Progenitor cell of endocrine pancreas (in vitro differentiated cells): ENCODE measurements around the gene GRHL1. TPM values are rescaled to one million over a fixed set of nuclear protein-coding genes. Genes with fewer than 3 reads are reported as not detected.
"Not testable (repeated sequence)": the region's sequence is repeated elsewhere in the genome, so short reads cannot be mapped to it uniquely, and the experiment has no call there.

Experiments used
- DNase-seq: peaks from one replicate; pipeline ENCODE4 v3.0.0; 2021; ENCODE audit warnings: low spot score; ENCODE audit not compliant: unreplicated experiment
- H3K27ac Mint-ChIP-seq: 2 replicates; pipeline ENCODE4 v1.8.0; 2021; ENCODE audit warnings: mild to moderate bottlenecking, moderate library complexity, mixed read lengths
- H3K27me3 Mint-ChIP-seq: 2 replicates; pipeline ENCODE4 v1.8.0; 2021; ENCODE audit warnings: mixed read lengths
- H3K36me3 Mint-ChIP-seq: 2 replicates; pipeline ENCODE4 v1.8.0; 2022; ENCODE audit warnings: mixed read lengths; ENCODE audit not compliant: insufficient read depth
- H3K4me1 Mint-ChIP-seq: 2 replicates; pipeline ENCODE4 v1.8.0; 2021; ENCODE audit warnings: low read depth, mixed read lengths
- H3K4me3 Mint-ChIP-seq: 2 replicates; pipeline ENCODE4 v1.8.0; 2021; ENCODE audit warnings: low read depth, mild to moderate bottlenecking, moderate library complexity, mixed read lengths
- H3K9me3 Mint-ChIP-seq: 2 replicates; pipeline ENCODE4 v1.8.0; 2021; ENCODE audit warnings: low read depth, mixed read lengths
- CTCF ChIP-seq: fragments of 200-600 bp; sonication (generic); IDR thresholded peaks from one replicate; pipeline ENCODE4 v1.5.0; 2021; ENCODE audit warnings: antibody characterized with exemption, mild to moderate bottlenecking; ENCODE audit not compliant: unreplicated experiment
- total RNA-seq: library from RNA; stranded (reverse); gene quantifications from 2 replicates; pipeline ENCODE4 v1.2.1, GENCODE V29; 2021

Gene GRHL1
- total RNA-seq, 1 donor from 2014 or later = 13.4 TPM

GRCh38 chr2:10030311-10030736, 78.8 kb downstream of the GRHL1 start:
- no peak for DNase-seq
- Mint-ChIP-seq H3K27ac (no peak overlapping the region), H3K36me3 (no peaks in the 10 kb centered on the region), H3K4me3 (no peak overlapping the region), H3K27me3 (peaks cover 8% of the 10 kb centered on the region), H3K9me3 (no peaks in the 10 kb centered on the region), H3K4me1 (peaks cover 8% of the 10 kb centered on the region)
- no peak for TF ChIP-seq CTCF

- not testable (repeated sequence) for H3K36me3 Mint-ChIP-seq, H3K27ac Mint-ChIP-seq, DNase-seq, H3K27me3 Mint-ChIP-seq, H3K4me3 Mint-ChIP-seq, H3K9me3 Mint-ChIP-seq, H3K4me1 Mint-ChIP-seq
Measured at GRCh38 chr2:10030798-10031197, 79.3 kb downstream of the GRHL1 start.

DNA sequence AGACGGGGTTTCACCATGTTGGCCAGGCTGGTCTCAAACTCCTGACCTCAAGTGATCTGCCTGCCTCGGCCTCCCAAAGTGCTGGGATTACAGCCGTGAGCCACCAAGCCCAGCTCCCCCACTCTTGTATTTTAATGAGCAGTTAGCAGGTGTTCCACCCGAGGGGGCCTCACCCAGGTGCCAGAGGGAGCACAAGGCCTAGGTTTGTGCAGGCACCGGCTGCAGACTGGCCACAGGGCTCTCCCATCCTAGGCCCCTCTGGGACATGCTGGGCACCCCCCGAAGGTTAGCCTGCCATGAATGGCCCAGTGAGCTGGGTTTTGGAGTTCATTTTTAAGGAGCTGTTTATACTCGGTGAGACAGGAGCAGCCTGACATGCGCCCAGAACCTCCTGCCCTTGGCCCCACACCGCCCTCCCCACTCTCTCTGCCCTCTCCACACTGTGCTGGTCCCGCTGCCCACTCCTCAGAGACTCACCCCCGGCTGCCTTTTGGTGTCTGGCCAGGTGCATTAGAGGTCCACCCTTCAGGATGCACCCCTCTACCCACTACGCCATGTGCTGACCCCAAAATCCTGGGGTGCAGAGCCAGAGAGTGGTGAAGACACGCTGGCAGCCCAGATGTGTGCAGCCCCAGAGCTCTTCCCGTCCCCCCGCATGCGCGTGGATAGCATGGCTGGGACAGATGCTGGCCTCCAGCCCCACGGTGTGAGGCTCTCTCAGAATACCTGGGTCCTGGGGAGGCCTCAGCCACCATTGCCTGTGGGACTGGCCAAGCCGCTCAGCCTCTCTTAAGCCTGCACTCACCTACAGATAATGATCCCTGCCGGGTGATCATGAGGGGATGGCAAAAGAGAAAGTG, 80.6 kb downstream of the GRHL1 start:
- Mint-ChIP-seq H3K9me3 (no peaks in the 10 kb centered on the region), H3K4me1 (peaks cover 8% of the 10 kb centered on the region), H3K27ac (no peak overlapping the region), H3K27me3 (peaks cover 8% of the 10 kb centered on the region), H3K36me3 (no peaks in the 10 kb centered on the region), H3K4me3 (no peak overlapping the region)
- no peak for DNase-seq
- no peak for TF ChIP-seq CTCF

GRCh38 chr2:10032746-10033105, 81.2 kb downstream of the GRHL1 start:
- Mint-ChIP-seq H3K27me3 (peaks cover 8% of the 10 kb centered on the region), H3K4me1 (peaks cover 8% of the 10 kb centered on the region), H3K9me3 (no peaks in the 10 kb centered on the region), H3K36me3 (no peaks in the 10 kb centered on the region), H3K4me3 (no peak overlapping the region), H3K27ac (no peak overlapping the region)
- TF ChIP-seq CTCF = no peak
- DNase-seq = no peak

DNA sequence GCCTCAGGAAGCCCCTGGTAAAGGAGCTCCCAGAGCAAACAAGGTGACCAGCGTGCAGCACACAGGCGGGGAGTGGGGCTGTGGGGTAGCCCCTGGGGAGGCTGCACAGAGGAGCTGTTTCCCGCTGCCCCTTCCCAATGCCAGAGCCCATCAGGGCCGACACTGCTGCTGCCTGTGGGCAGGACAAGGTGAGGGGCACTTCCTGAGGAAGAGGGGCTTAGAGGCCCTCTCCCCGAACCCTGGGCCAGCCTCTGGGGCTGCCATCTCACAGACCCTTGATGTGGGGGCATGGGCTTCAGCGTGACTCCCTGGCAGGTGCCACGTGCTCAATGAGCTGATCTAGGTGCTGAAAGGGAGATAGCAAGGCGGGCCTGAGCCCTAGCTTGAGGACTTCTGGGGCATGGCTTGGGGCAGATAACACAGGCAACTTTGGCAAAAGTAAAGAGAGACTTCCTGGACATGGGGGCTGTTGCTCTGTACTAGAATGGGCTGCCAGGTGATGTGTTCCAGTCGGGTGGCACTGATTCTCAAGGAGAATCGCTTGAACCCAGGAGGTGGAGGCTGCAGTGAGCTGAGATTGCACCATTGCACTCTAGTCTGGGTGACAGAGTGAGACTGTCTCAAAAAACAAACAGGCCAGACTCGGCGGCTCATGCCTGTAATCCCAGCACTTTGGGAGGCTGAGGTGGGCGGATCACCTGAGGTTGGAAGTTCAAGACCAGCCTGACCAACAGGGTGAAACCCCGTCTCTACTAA, 81.9 kb downstream of the GRHL1 start:
- Mint-ChIP-seq H3K27ac (no peak overlapping the region), H3K9me3 (no peaks in the 10 kb centered on the region), H3K4me3 (no peak overlapping the region), H3K27me3 (peaks cover 8% of the 10 kb centered on the region), H3K36me3 (no peaks in the 10 kb centered on the region), H3K4me1 (peaks cover 8% of the 10 kb centered on the region)
- TF ChIP-seq CTCF = no peak
- DNase-seq = no peak
